Vagina (tissue), 2 donors: ENCODE measurements around the gene AIPL1. TPM values are rescaled to one million over a fixed set of nuclear protein-coding genes. Genes with fewer than 3 reads are reported as not detected.

ENCODE experiments used
- DNase-seq, 2 donors: peaks; one replicate each; pipeline ENCODE4 v3.0.0-alpha.2; 2017; ENCODE audit errors: extremely low spot score in 2 of 2
- H3K27ac ChIP-seq: fragments of 200-600 bp; sonication (generic); one replicate; pipeline ENCODE4 v1.5.1; 2019
- H3K27me3 ChIP-seq: fragments of 200-600 bp; sonication (generic); one replicate; pipeline ENCODE4 v1.5.1; 2019
- H3K36me3 ChIP-seq, 2 donors: fragments of 200-600 bp; sonication (generic); one replicate each; pipeline ENCODE4 v1.5.1; 2017 to 2019
- H3K4me1 ChIP-seq: fragments of 200-600 bp; sonication (generic); one replicate; pipeline ENCODE4 v1.5.1; 2019
- H3K4me3 ChIP-seq, 2 donors: fragments of 200-600 bp; sonication (generic); 1 replicate in 1 of 2; 2 replicates in 1 of 2; pipeline ENCODE4 v1.5.1; 2016 to 2019
- H3K9me3 ChIP-seq: fragments of 200-600 bp; sonication (generic); one replicate; pipeline ENCODE4 v1.5.1; 2019
- POLR2A ChIP-seq, 2 donors: fragments of 450-650 bp; IDR thresholded peaks; one replicate each; pipeline ENCODE4 v1.6.1; 2017; ENCODE audit warnings: antibody characterized with exemption in 2 of 2, mild to moderate bottlenecking in 2 of 2, moderate library complexity in 2 of 2
- POLR2AphosphoS5 ChIP-seq, 2 donors: sonication (generic); formaldehyde crosslinking; IDR thresholded peaks; one replicate each; pipeline ENCODE4 v1.9.0; 2017; ENCODE audit warnings: antibody characterized with exemption in 2 of 2, mild to moderate bottlenecking in 2 of 2, low read depth in 1 of 2; ENCODE audit not compliant: insufficient read depth in 1 of 2
- intact Hi-C: fragments of 100-400 bp; cut with DNase I; formaldehyde crosslinking; loops from one replicate; pipeline ENCODE4 v1.15.1; 2023
- total RNA-seq: library from RNA; depleted of rRNA; stranded (reverse); fragments of >200 nt; gene quantifications from one replicate; pipeline ENCODE4 v1.2.3, GENCODE V29; 2016
- TF ChIP-seq, protein P1 (sequence below), 3 experiments: fragments of 450-650 bp in 2 of 3; fragments of 200-600 bp in 1 of 3; sonication (generic) in 1 of 3; IDR thresholded peaks; one replicate each; pipeline ENCODE4 v1.5.1; 2017 to 2019; ENCODE audit warnings: antibody characterized with exemption in 3 of 3, mild to moderate bottlenecking in 2 of 3, moderate library complexity in 2 of 3

Gene AIPL1
- total RNA-seq, 1 donor from 2014 or later: not detected

DNA sequence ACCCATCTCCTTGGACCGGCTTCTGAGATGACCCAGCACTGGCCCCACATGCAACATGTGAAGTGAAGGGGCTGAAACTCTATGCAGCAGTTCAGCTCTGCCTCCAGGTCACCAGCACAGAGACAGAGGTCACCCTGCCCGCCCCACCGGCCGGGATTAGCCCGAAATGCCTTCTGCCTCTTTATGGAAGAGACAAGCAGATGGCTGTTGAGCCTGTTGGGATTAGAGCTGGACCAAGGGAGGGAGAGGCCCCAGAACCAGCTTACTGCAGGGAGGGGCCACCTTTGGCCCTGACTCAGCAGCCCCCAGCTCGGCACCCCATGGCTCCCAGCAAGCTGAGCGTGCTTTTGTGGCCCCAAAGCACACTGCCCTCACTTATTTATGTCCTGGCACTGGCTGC is 5.7 kb downstream of the AIPL1 start:
- H3K27ac ChIP-seq: no peak overlapping the region
- H3K4me1 ChIP-seq: no peaks in the 10 kb centered on the region
- intact Hi-C loops: loop anchor here (5.0 kb wide), 1 partner anchor 842 kb away; no protein-coding TSS in a partner anchor
- no peak for DNase-seq
- H3K4me3 ChIP-seq: no peak overlapping the region
- H3K27me3 ChIP-seq: no peaks in the 10 kb centered on the region
- TF ChIP-seq POLR2AphosphoS5 (IDR thresholded peaks at IDR 0.05; ENCODE audit: insufficient read depth in 1 of 2, low read depth in 1 of 2) (no peak), POLR2A (IDR thresholded peaks at IDR 0.05) (no peak)
- TF ChIP-seq, protein P1, sequence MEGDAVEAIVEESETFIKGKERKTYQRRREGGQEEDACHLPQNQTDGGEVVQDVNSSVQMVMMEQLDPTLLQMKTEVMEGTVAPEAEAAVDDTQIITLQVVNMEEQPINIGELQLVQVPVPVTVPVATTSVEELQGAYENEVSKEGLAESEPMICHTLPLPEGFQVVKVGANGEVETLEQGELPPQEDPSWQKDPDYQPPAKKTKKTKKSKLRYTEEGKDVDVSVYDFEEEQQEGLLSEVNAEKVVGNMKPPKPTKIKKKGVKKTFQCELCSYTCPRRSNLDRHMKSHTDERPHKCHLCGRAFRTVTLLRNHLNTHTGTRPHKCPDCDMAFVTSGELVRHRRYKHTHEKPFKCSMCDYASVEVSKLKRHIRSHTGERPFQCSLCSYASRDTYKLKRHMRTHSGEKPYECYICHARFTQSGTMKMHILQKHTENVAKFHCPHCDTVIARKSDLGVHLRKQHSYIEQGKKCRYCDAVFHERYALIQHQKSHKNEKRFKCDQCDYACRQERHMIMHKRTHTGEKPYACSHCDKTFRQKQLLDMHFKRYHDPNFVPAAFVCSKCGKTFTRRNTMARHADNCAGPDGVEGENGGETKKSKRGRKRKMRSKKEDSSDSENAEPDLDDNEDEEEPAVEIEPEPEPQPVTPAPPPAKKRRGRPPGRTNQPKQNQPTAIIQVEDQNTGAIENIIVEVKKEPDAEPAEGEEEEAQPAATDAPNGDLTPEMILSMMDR (IDR thresholded peaks at IDR 0.05): no peak
- H3K9me3 ChIP-seq: no peaks in the 10 kb centered on the region
- no peaks in the 10 kb centered on the region for H3K36me3 ChIP-seq

DNA sequence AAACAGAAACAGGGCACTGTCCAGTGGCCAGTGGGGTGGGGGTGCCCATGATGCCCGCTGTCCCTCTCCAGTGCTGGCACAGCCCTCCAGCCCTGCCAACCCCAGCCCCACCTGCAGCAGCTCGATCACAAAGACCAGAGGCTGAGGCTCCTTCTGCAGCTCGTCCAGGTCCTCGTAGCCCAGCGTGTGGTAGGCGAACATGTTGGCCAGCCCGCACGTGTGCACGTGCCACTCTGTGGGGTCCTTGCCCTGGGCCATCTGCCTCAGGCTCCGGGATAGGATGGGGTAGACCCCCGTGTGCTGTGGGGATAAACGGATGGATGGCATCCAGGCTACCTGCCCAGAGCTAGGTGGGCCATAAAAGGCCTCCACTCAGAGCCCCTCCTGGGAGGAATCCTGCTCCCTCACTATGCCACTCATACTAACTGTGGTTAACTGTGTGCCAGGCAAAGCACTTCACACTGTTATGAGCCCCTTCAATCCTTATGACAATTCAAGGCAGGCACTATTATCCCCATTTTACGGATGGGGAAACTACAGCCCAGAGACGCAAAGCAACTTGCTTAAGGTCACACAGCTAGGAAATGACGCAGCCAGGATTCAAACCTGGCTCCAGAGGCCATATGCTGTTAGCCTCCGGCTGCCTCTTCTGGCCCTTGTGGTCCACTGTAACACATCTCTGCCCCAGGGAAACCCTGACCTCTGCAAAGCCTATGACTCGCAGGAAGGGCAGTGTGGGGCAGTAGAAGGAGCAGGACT is 6.5 kb downstream of the AIPL1 start:
- Histone ChIP-seq H3K9me3 (no peaks in the 10 kb centered on the region), H3K4me3 (no peak overlapping the region), H3K27ac (no peak overlapping the region), H3K36me3 (no peaks in the 10 kb centered on the region), H3K4me1 (no peaks in the 10 kb centered on the region), H3K27me3 (no peaks in the 10 kb centered on the region)
- intact Hi-C loops: loop anchor here (5.0 kb wide), 1 partner anchor 841 kb away; no protein-coding TSS in a partner anchor
- TF ChIP-seq, protein P1 (IDR thresholded peaks at IDR 0.05): no peak
- TF ChIP-seq POLR2A (IDR thresholded peaks at IDR 0.05) (no peak), POLR2AphosphoS5 (IDR thresholded peaks at IDR 0.05; ENCODE audit: insufficient read depth in 1 of 2, low read depth in 1 of 2) (no peak)
- no peak for DNase-seq

DNA sequence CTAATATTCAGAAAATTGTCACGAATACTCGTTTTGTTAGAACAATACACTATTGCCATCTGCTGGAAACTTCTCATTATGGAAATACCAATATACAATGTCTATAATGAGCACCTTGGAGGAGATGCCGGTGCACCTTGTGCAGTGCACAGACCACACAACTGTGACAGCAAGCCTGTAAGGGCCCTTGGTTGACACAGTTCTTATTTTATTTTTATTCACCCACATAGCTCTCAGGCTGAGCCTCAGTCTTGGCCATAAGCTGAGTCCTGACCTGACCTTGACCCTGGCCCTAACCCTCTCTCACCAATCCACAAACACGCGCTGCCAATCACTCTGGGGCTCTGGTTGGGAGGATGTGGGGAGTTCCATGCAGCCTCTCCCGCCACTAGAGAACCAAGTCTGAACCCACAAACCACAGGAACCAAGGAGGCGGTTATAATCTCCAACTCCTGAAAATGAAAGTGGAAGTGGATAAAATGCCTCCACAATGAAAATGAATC is 7.6 kb downstream of the AIPL1 start:
- TF ChIP-seq, protein P1 (IDR thresholded peaks at IDR 0.05): no peak
- TF ChIP-seq POLR2AphosphoS5 (IDR thresholded peaks at IDR 0.05; ENCODE audit: insufficient read depth in 1 of 2, low read depth in 1 of 2) (no peak), POLR2A (IDR thresholded peaks at IDR 0.05) (no peak)
- no peaks in the 10 kb centered on the region for H3K9me3 ChIP-seq
- intact Hi-C loops: loop anchor here (5.0 kb wide), 1 partner anchor 840 kb away; no protein-coding TSS in a partner anchor
- no peaks in the 10 kb centered on the region for H3K36me3 ChIP-seq
- H3K4me1 ChIP-seq: no peaks in the 10 kb centered on the region
- no peak overlapping the region for H3K27ac ChIP-seq
- no peak for DNase-seq
- H3K4me3 ChIP-seq: no peak overlapping the region
- no peaks in the 10 kb centered on the region for H3K27me3 ChIP-seq

DNA sequence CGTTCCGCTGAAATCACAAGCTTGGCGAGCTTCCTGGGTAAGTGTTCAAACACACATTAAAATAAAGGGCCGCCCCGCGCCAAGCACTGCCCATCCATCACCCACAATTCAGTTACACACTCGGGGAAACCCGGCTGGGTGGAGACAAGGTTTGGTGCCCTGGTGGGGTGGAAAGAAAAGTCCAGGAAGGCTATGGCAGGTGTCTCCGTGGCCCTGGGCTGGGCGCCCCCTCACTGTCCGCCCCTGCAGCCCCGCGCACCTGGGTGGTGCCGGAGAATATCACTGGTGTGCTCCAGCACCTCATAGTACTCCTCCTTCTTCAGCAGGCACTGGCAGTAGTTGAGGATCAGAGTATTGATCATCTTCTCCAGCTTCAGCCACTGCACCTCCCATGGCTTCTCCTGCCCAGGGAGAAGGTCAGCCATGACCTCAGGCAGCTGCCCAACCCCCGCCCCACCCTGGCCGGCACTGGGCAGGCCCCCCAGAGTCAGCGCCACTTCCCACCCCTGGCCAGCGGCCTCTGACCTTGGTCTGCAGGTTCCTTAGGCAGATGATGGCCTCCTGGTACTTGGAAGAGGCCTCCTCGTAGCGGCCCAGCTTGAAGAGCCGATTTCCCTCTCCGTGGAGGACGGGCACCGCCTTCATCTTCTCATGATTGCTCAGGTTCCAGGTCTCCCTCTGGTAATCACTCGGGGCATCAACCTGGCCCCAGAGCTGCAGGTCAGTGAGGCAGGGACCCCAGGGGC is 8.4 kb downstream of the AIPL1 start:
- no peaks in the 10 kb centered on the region for H3K9me3 ChIP-seq
- H3K27ac ChIP-seq: no peak overlapping the region
- no peak for DNase-seq
- H3K4me1 ChIP-seq: no peaks in the 10 kb centered on the region
- intact Hi-C loops: loop anchor here (5.0 kb wide), 1 partner anchor 839 kb away; no protein-coding TSS in a partner anchor
- H3K4me3 ChIP-seq: no peak overlapping the region
- TF ChIP-seq, protein P1 (IDR thresholded peaks at IDR 0.05): no peak
- TF ChIP-seq POLR2AphosphoS5 (IDR thresholded peaks at IDR 0.05; ENCODE audit: insufficient read depth in 1 of 2, low read depth in 1 of 2) (no peak), POLR2A (IDR thresholded peaks at IDR 0.05) (no peak)
- H3K36me3 ChIP-seq: no peaks in the 10 kb centered on the region
- H3K27me3 ChIP-seq: no peaks in the 10 kb centered on the region
